WERI-Rb-1 (cell line): Measurements from ENCODE around the gene YWHAH.

ENCODE experiments used
- DNase-seq: peaks from one replicate; pipeline ENCODE4 v3.0.0-alpha.2; 2020
- H3K27ac ChIP-seq: fragments of 250-450 bp; sonication (Bioruptor Pico); 2 replicates; pipeline ENCODE4 v1.5.1; 2020; ENCODE audit warnings: mild to moderate bottlenecking, moderate library complexity
- H3K27me3 ChIP-seq: fragments of 250-450 bp; sonication (Bioruptor Pico); 2 replicates; pipeline ENCODE4 v1.5.1; 2021; ENCODE audit warnings: mild to moderate bottlenecking, low read depth, moderate library complexity; ENCODE audit not compliant: insufficient read depth, severe bottlenecking
- H3K36me3 ChIP-seq: fragments of 250-450 bp; sonication (Bioruptor Pico); 2 replicates; pipeline ENCODE4 v1.5.1; 2020; ENCODE audit warnings: mild to moderate bottlenecking, moderate library complexity
- H3K4me3 ChIP-seq: 2 replicates; pipeline ENCODE4 v1.5.1; 2011; ENCODE audit warnings: low read depth, mild to moderate bottlenecking, control low read depth, low read length
- H3K9me3 ChIP-seq: fragments of 250-450 bp; sonication (Bioruptor Pico); 2 replicates; pipeline ENCODE4 v1.5.1; 2021; ENCODE audit warnings: mild to moderate bottlenecking, moderate library complexity; ENCODE audit not compliant: severe bottlenecking
- CTCF ChIP-seq: IDR thresholded peaks from 2 replicates; pipeline ENCODE4 v1.5.1; 2011; ENCODE audit warnings: low read depth, mild to moderate bottlenecking, control low read depth, inconsistent platforms, low read length

YWHAH gene

DNA sequence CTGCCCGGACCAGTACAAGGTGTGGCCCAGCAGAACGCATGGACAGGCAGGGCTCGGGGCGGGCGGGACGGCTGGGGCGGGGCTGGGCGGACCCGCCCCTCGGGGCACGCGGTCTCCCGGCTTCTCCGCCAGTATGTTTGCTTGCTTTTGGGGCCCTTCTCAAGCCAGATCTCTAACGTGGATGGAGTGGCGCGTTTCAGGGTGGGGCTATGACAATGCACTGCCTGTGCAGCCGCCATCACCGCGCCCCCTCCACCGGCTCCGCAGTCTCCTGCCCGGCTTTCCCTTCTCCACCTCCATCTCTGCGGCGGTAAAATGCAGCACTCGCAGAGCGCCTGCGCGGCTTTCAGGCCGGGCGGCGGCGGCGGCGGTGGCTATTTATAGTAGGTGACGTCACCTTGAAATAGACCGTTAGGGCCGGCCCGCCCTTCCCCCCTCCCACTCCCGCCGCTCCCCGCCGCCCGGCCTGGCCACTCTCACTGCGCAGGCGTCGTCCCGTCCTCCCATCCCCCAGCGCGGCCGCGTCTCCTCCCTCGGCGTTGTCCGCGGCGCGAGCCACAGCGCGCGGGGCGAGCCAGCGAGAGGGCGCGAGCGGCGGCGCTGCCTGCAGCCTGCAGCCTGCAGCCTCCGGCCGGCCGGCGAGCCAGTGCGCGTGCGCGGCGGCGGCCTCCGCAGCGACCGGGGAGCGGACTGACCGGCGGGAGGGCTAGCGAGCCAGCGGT is at the start of gene YWHAH:
Gene YWHAH (plus strand): TSS at position 558 of the 722 bp plus-strand sequence. CDS start 199 bp downstream, outside the sequence.
- peak within 1 kb of the TSS; percentile 90 for H3K4me3 ChIP-seq
- no peak for TF ChIP-seq CTCF
- peak within 1 kb of the TSS; percentile 97 for H3K27ac ChIP-seq
- no peaks in the 10 kb centered on the region for H3K27me3 ChIP-seq
- H3K36me3 ChIP-seq = peaks cover 39% of the 10 kb centered on the region
- H3K9me3 ChIP-seq = no peaks in the 10 kb centered on the region
- DNase-seq = peak; percentile 96

DNA sequence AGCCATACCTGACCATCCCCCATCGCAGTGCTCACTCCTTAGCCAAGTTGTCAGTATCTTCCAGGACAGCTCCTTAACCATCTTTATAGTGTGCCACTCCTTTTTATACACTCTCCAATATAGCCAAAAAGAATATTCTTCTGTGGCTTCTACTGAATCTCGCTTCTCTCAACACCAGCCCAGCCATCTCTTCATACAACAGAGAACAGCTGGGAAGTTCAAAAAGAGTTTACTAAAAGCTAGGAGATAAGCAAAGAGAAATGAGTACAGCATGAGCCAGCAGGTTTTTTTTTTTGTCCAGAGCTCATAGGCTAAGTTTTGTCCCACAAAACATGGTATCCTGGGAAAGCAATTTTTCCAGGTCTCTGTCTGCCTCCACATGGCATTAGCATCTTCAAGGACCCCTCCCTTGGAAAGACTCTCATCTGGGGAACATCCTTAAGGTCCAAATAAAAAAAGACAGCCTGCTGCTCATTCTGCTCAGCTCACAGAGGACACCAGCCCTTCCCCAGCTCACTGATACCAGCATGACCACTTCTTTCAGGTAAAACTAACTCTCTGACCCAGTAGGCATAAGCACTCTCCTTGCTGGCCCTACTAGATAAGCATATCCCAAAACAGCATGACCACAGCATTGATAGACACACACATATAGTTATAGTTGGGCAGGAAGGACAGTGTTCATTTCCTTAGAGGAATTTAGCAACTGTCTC is 48.8 kb upstream of the YWHAH start:
- H3K36me3 ChIP-seq = peaks cover 5% of the 10 kb centered on the region; the same call in 1 of the 2 replicates
- DNase-seq = no peak
- no peak overlapping the region for H3K4me3 ChIP-seq
- no peaks in the 10 kb centered on the region for H3K9me3 ChIP-seq
- no peaks in the 10 kb centered on the region for H3K27me3 ChIP-seq
- TF ChIP-seq CTCF = no peak
- no peak overlapping the region for H3K27ac ChIP-seq

- Histone ChIP-seq H3K36me3 (peaks cover 7% of the 10 kb centered on the region; the same call in 1 of the 2 replicates), H3K9me3 (no peaks in the 10 kb centered on the region), H3K27ac (no peak overlapping the region), H3K4me3 (no peak overlapping the region), H3K27me3 (no peaks in the 10 kb centered on the region)
- no peak for TF ChIP-seq CTCF
- no peak for DNase-seq
Measured at GRCh38 chr22:31896472-31896871, 47.9 kb upstream of the YWHAH start.

DNA sequence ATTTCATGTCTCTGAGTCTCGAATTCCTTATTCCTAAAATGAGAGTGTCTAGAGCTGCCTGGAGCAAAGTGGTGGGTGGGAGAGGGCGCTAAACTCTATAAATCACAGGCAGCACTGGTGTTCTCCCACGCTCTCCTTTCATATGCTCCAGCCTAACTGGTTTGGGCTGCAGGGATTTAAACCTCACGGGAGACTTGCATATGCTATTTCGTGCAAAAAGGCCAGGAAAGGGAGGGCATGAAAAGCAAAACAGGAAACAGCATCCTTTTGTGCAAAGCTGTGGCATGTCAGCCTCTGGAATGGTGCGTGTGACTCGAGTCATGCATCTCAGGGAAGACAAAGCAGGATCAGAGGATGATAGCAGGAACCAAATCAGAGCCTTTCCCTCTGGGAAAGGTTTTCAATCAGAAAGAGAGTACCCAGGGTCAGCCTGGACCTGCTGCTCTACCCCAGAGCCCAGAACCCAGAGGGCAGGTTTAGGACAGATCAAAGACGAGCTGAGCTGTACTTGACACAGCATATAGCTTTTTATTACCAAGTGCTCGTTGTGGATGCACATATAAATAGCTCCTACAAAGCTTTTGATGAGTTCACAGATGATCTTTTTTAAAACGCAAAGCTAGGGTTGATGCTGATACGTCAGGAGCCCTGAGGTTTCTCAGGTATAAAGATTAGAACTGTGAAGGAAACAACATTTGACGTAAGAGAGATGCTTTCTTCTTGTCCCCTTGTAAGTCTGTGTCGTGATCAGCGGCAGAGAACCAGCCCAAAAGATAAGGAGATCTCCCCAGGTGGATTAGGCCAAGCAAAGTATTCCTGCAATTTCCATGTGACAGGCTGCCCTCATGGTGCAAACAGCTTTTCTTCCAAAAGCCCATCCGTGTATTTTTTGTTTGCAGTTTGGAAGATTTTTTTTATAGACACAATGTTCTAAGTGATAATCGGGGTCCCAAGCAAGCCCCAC is 46.2 kb upstream of the YWHAH start:
- H3K4me3 ChIP-seq = no peak overlapping the region
- H3K27me3 ChIP-seq = no peaks in the 10 kb centered on the region
- peaks cover 11% of the 10 kb centered on the region; the same call in 1 of the 2 replicates for H3K36me3 ChIP-seq
- TF ChIP-seq CTCF = no peak
- H3K27ac ChIP-seq = no peak overlapping the region
- H3K9me3 ChIP-seq = no peaks in the 10 kb centered on the region
- DNase-seq = no peak

- DNase-seq = no peak
- H3K27ac ChIP-seq = no peak overlapping the region
- H3K4me3 ChIP-seq = no peak overlapping the region
- H3K9me3 ChIP-seq = no peaks in the 10 kb centered on the region
- peaks cover 11% of the 10 kb centered on the region; the same call in 1 of the 2 replicates for H3K36me3 ChIP-seq
- no peaks in the 10 kb centered on the region for H3K27me3 ChIP-seq
- TF ChIP-seq CTCF = no peak
Measured at GRCh38 chr22:31898926-31899325, 45.4 kb upstream of the YWHAH start.
